Cardiac muscle cell (in vitro differentiated cells and primary cell): ENCODE results near the gene RTCB. TPM values are rescaled to one million over a fixed set of nuclear protein-coding genes. Genes with fewer than 3 reads are reported as not detected.
A peak's percentile ranks its signal among the peaks of the same experiment; 100 is the strongest.
"Not testable (repeated sequence)": the region's sequence is repeated elsewhere in the genome, so short reads cannot be mapped to it uniquely, and the experiment has no call there.

Experiments used
- DNase-seq, 2 donors: peaks; one replicate each; pipeline versions ENCODE4 v3.0.0 to v3.0.0-alpha.2; 2010 to 2017; ENCODE audit warnings: low read depth in 1 of 2, low spot score in 1 of 2
- H3K27ac ChIP-seq: fragments of 200-600 bp; sonication (generic); 2 replicates; pipeline ENCODE4 v1.5.1; 2016
- H3K27me3 ChIP-seq: fragments of 200-600 bp; sonication (generic); 2 replicates; pipeline ENCODE4 v1.6.0; 2016; ENCODE audit warnings: control low read depth
- H3K36me3 ChIP-seq: fragments of 200-600 bp; sonication (generic); 2 replicates; pipeline ENCODE4 v1.5.1; 2016; ENCODE audit warnings: control low read depth
- H3K4me1 ChIP-seq: fragments of 200-600 bp; sonication (generic); 2 replicates; pipeline ENCODE4 v1.8.1; 2017; ENCODE audit warnings: low read depth, mild to moderate bottlenecking, mixed run types
- H3K4me3 ChIP-seq: fragments of 200-600 bp; sonication (generic); 2 replicates; pipeline ENCODE4 v1.5.1; 2016; ENCODE audit warnings: mild to moderate bottlenecking
- H3K9me3 ChIP-seq: fragments of 200-600 bp; sonication (generic); 2 replicates; pipeline ENCODE4 v1.5.1; 2017; ENCODE audit warnings: low read depth, mild to moderate bottlenecking, control low read depth
- CTCF ChIP-seq: IDR thresholded peaks from 2 replicates; pipeline ENCODE4 v1.5.1; 2012; ENCODE audit warnings: low read depth, mild to moderate bottlenecking, low read length
- polyA plus RNA-seq: library from polyadenylated mRNA; unstranded; fragments of >200 nt; fragmentation: Nextera tagmentation; extraction: Ambion mirVana; gene quantifications from 2 replicates; pipeline ENCODE4 v1.2.1, GENCODE V29; 2016
- total RNA-seq: library from RNA; depleted of rRNA; stranded (reverse); fragments of >200 nt; gene quantifications from 2 replicates; pipeline ENCODE4 v1.2.3, GENCODE V29; 2016

The RTCB gene
- total and polyA plus RNA-seq, 2 experiments from 2014 or later: 104 to 154 TPM

GRCh38 chr22:32355760-32356159 is 56.3 kb downstream of the RTCB start:
- Histone ChIP-seq H3K36me3 (no peaks in the 10 kb centered on the region), H3K4me1 (no peaks in the 10 kb centered on the region), H3K27me3 (no peaks in the 10 kb centered on the region), H3K27ac (no peak overlapping the region), H3K9me3 (no peaks in the 10 kb centered on the region), H3K4me3 (no peak overlapping the region)
- DNase-seq: no peak
- no peak for TF ChIP-seq CTCF

- no peaks in the 10 kb centered on the region for H3K9me3 ChIP-seq
- no peak overlapping the region for H3K4me3 ChIP-seq
- peak in 1 of 2 donors; percentile 31 for DNase-seq
- no peak for TF ChIP-seq CTCF
- no peaks in the 10 kb centered on the region for H3K36me3 ChIP-seq
- no peaks in the 10 kb centered on the region for H3K4me1 ChIP-seq
- H3K27me3 ChIP-seq: no peaks in the 10 kb centered on the region
- H3K27ac ChIP-seq: no peak overlapping the region
These were observed 57.4 kb downstream of the RTCB start for GRCh38 chr22:32354360-32355351.

GRCh38 chr22:32353840-32354239 is 58.2 kb downstream of the RTCB start:
- Histone ChIP-seq H3K27ac (no peak overlapping the region), H3K36me3 (no peaks in the 10 kb centered on the region), H3K4me3 (no peak overlapping the region), H3K27me3 (no peaks in the 10 kb centered on the region), H3K9me3 (no peaks in the 10 kb centered on the region), H3K4me1 (no peaks in the 10 kb centered on the region)
- no peak for TF ChIP-seq CTCF
- DNase-seq: no peak

- no peak for DNase-seq
These were observed 58.8 kb downstream of the RTCB start for GRCh38 chr22:32353292-32353691.

GRCh38 chr22:32352681-32353080 is 59.4 kb downstream of the RTCB start:
- DNase-seq: no peak
- no peaks in the 10 kb centered on the region for H3K9me3 ChIP-seq
- H3K36me3 ChIP-seq: no peaks in the 10 kb centered on the region
- no peaks in the 10 kb centered on the region for H3K4me1 ChIP-seq
- H3K4me3 ChIP-seq: no peak overlapping the region
- H3K27ac ChIP-seq: no peak overlapping the region
- TF ChIP-seq CTCF: no peak
- H3K27me3 ChIP-seq: no peaks in the 10 kb centered on the region

More at GRCh38 chr22:32353292-32353691, 58.8 kb downstream of the RTCB start:
- no peak overlapping the region for H3K4me3 ChIP-seq
- no peak for TF ChIP-seq CTCF
- H3K36me3 ChIP-seq: no peaks in the 10 kb centered on the region
- no peak overlapping the region for H3K27ac ChIP-seq
- no peaks in the 10 kb centered on the region for H3K9me3 ChIP-seq
- H3K4me1 ChIP-seq: no peaks in the 10 kb centered on the region
- no peaks in the 10 kb centered on the region for H3K27me3 ChIP-seq

GRCh38 chr22:32351875-32352274 is 60.2 kb downstream of the RTCB start:
- H3K27me3 ChIP-seq, H3K4me1 ChIP-seq, DNase-seq, H3K27ac ChIP-seq, H3K4me3 ChIP-seq, H3K9me3 ChIP-seq, H3K36me3 ChIP-seq: not testable (repeated sequence)
